GM10248 (cell line): ENCODE results near the gene SKAP1.

ENCODE experiments used
- CTCF ChIA-PET: fragments of 300-600 bp; sonication (Branson Sonifier 250); formaldehyde crosslinking; extraction: SDS; loops from one replicate; lab custom pipeline; 2021; ENCODE audit warnings: antibody characterized with exemption; lab: Yijun Ruan, JAX
- POLR2A ChIA-PET: fragments of 350-650 bp; sonication (Branson Sonifier 250); formaldehyde crosslinking; extraction: SDS; loops from one replicate; lab custom pipeline; 2020; ENCODE audit warnings: antibody characterized with exemption; lab: Yijun Ruan, JAX
- DNase-seq: peaks from one replicate; pipeline ENCODE4 v3.0.0; 2012; ENCODE audit errors: extremely low spot score
- CTCF ChIP-seq: IDR thresholded peaks from 2 replicates; pipeline ENCODE4 v1.5.1; 2012; ENCODE audit warnings: mild to moderate bottlenecking, low read depth; ENCODE audit errors: extremely low read depth, missing control alignments, control extremely low read depth

SKAP1 gene

DNA sequence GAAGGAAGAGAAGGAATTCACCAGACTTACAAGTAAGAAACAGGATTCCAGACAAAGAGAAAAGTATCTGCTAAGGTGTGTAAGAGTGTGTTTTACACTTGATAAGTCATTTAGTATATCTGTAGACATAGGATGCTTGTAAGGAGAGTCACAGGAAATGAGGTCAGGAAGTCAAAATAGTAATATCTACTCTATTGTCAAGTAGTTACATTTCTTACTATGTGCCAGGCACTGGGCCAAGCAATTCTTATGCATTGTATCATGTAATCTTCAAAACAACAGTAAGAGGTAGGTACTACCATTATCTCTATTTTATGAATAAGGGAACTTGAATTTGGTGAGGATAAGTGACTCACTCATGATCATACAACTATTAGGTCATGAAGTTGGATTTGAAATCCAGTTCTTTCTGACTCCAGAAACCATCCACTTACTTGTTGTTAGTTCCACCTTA is 193.3 kb downstream of the SKAP1 start:
- DNase-seq: no peak
- ChIA-PET CTCF (interaction anchor here (1.5 kb wide), 1 partner anchor 13 kb away, joined by 5 read pairs; no protein-coding TSS in a partner anchor), POLR2A (no interaction called here)
- no peak for TF ChIP-seq CTCF

DNA sequence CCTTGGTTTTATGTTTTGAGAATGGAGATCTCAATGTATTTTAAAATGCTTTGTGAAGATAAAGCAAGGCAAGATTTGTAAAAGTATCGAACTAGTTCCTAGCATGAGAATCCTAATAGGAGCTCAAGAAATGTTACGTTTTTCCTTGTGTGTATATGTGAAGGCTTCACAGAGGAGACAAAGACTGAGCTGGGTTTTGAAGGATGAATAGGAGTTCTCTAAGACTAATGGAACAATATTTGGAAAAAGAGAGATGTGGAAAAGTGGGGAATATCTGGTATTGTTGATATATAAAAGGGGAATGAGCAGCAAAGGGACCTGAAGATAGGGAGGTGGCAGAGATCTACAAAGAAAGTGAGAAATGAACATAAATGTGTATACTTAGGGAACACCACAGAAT is 195.1 kb downstream of the SKAP1 start:
- TF ChIP-seq CTCF: no peak
- POLR2A ChIA-PET: no interaction called here
- CTCF ChIA-PET: interaction anchor here (1.0 to 1.5 kb wide), 6 partner anchors 11 to 39 kb away, joined by 3 to 5 read pairs (median 4); no protein-coding TSS in a partner anchor
- DNase-seq: no peak

DNA sequence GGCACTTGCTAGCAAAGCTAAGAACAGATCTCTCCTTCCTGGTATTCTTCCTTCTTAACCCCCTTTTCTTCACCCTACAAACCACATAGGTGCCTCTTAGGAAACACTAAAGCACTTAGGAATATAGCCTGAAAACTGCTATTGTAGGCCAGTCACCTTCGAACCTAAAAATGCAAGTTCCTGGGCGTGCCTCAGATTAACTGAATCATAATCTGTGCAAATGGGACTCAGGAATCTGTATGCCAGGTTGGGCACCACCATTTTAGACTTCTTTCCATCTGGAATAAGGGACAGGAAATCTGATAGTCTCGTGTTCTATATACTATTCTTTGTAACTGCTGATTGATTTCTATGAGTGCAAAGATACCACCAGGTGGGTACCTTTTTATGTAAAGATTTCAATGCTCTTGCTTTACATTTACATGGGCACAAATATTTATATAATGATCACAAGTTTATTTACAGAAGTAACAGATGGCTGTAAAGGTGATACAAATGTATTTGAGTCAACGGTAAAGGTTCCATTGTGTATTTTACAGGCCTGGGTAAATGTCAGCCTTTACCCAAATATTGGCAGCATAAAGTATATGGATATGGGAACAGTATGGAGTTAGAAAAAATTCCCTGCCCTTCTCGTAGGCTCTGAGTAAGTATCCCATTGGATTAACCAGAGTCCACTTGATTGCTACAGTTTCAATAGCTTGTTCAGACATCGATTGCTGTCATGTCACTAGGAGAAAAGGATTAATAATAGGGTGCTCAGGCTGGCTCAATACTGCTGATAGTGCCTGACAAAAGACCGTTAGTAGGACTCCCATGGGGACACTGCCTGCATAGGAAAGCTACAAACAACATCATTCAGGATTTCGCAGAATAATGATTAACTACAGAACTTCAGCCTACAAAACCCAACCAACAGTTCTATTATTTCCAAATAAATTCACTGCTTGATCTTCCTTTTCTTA is 197.7 kb downstream of the SKAP1 start:
- DNase-seq: no peak
- ChIA-PET CTCF (interaction anchor here (1.3 to 1.4 kb wide), 2 partner anchors 9 to 10 kb away, joined by 3 to 4 read pairs; no protein-coding TSS in a partner anchor), POLR2A (no interaction called here)
- no peak for TF ChIP-seq CTCF

- CTCF ChIA-PET: no interaction called here
- POLR2A ChIA-PET: no interaction called here
- no peak for DNase-seq
- TF ChIP-seq CTCF: no peak
Measured at GRCh38 chr17:48229936-48230335, 200.1 kb downstream of the SKAP1 start.

DNA sequence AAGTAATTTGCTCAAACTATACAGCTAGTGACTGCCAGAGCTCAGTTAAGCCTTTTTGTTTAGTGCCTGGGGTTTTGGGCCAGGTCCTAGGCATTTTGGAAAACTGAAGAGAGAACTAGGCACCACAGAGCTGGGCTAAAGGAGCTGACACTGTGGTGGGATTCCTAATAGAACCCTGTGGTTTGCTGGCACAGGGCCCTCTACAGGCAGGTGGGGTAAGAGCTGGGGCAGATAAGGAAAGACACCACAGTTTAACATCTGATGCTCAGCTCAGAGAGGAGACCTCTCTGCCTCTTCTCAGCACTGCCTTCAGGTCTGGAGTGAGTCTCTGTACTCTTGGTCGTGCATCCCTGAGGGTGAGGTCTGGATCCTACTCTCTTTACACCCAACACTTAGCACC is 201.3 kb downstream of the SKAP1 start:
- TF ChIP-seq CTCF: peak; percentile 4
- no peak for DNase-seq
- ChIA-PET CTCF (interaction anchor here (1.4 to 3.9 kb wide), 2 partner anchors 14 to 22 kb away, joined by 4 to 26 read pairs; no protein-coding TSS in a partner anchor), POLR2A (no interaction called here)

DNA sequence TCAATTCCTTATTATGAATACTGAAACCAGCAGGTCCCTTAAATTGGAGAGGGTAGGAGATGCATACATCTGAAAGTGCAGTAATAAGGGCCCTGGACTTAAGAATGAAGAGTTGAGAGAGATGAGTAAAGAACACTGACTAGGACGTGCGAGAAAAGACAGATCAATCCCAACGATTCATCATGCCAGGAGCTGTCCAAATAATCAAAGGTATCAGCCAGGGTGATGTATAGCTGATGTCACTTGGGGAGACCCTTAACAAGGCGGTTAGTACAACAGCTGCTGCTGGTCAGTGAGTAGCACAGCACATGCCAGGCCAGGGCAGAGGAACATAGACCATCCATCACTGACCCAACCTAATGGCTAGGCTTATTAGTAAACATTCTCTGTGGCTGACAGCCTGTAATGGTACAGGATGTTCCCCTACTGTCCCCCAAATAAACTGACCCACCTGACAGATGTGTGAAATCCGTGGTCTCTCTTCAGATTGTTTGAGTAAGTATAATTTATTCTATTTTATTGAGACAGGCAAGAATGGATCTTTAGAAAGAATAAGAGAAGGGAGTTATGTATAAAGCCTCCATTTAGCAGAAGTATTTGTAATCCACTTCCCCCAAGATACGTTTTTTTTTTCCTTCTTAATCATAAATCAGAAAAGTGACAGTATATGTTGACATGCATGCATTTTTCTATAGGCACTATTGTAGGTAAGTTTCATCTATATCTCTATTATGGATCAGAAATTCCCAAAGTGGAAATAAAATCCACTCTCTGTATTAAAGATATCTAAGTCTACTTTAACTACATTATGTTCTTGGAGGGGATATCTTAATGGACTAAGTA is 204.1 kb downstream of the SKAP1 start:
- ChIA-PET CTCF (interaction anchor here (3.9 kb wide), 1 partner anchor 12 kb away, joined by 26 read pairs; no protein-coding TSS in a partner anchor), POLR2A (no interaction called here)
- no peak for TF ChIP-seq CTCF
- no peak for DNase-seq
